Smooth muscle cell (in vitro differentiated cells): ENCODE results near the gene HOXC6. TPM values are rescaled to one million over a fixed set of nuclear protein-coding genes. Genes with fewer than 3 reads are reported as not detected.
A peak's percentile ranks its signal among the peaks of the same experiment; 100 is the strongest.

Source experiments
- DNase-seq: peaks from one replicate; lab custom pipeline; 2025; ENCODE audit not compliant: unreplicated experiment; lab: John Stamatoyannopoulos, UW
- H2AFZ ChIP-seq: fragments of 200-600 bp; sonication (generic); 2 replicates; pipeline ENCODE4 v1.6.0; 2016; ENCODE audit warnings: antibody characterized with exemption, low read depth, mild to moderate bottlenecking
- H3F3A ChIP-seq: fragments of 200-600 bp; sonication (generic); 2 replicates; pipeline ENCODE4 v1.6.0; 2017; ENCODE audit warnings: antibody characterized with exemption, low read depth
- H3K27ac ChIP-seq: fragments of 200-600 bp; sonication (generic); 2 replicates; pipeline ENCODE4 v1.5.1; 2016; ENCODE audit warnings: low read depth, mild to moderate bottlenecking
- H3K27me3 ChIP-seq: fragments of 200-600 bp; sonication (generic); 2 replicates; pipeline ENCODE4 v1.6.1; 2016; ENCODE audit warnings: low read depth, mild to moderate bottlenecking
- H3K36me3 ChIP-seq: fragments of 200-600 bp; sonication (generic); 2 replicates; pipeline ENCODE4 v1.5.1; 2016; ENCODE audit warnings: low read depth
- H3K4me1 ChIP-seq: fragments of 200-600 bp; sonication (generic); 2 replicates; pipeline ENCODE4 v1.5.1; 2016; ENCODE audit warnings: low read depth
- H3K4me2 ChIP-seq: fragments of 200-600 bp; sonication (generic); 2 replicates; pipeline ENCODE4 v1.6.0; 2016; ENCODE audit warnings: mild to moderate bottlenecking
- H3K4me3 ChIP-seq: fragments of 200-600 bp; sonication (generic); 2 replicates; pipeline ENCODE4 v1.5.1; 2016; ENCODE audit warnings: mild to moderate bottlenecking
- H3K79me2 ChIP-seq: fragments of 200-600 bp; sonication (generic); 2 replicates; pipeline ENCODE4 v1.6.0; 2016; ENCODE audit warnings: low read depth, mild to moderate bottlenecking
- H3K9ac ChIP-seq: fragments of 200-600 bp; sonication (generic); 2 replicates; pipeline ENCODE4 v1.6.0; 2016; ENCODE audit warnings: low read depth
- H3K9me3 ChIP-seq: fragments of 200-600 bp; sonication (generic); replicated peaks from 2 replicates; pipeline ENCODE4 v1.5.1; 2016; ENCODE audit warnings: low read depth
- H4K20me1 ChIP-seq: fragments of 200-600 bp; sonication (generic); 2 replicates; pipeline ENCODE4 v1.6.0; 2016; ENCODE audit warnings: low read depth
- WGBS: methylation state at CpG from one replicate; pipeline ENCODE4 v1.1.7; 2016; ENCODE audit warnings: low lambda C conversion rate; 5-methylcytosine and 5-hydroxymethylcytosine counted together
- polyA plus RNA-seq: library from polyadenylated mRNA; unstranded; fragments of >200 nt; fragmentation: Nextera tagmentation; extraction: Ambion mirVana; gene quantifications from 2 replicates; pipeline ENCODE4 v1.2.1, GENCODE V29; 2016
- total RNA-seq: library from RNA; depleted of rRNA; stranded (reverse); fragments of >200 nt; gene quantifications from 2 replicates; pipeline ENCODE4 v1.2.3, GENCODE V29; 2014
- TF ChIP-seq, protein P1 (sequence below): fragments of 200-600 bp; sonication (generic); IDR thresholded peaks from 2 replicates; pipeline ENCODE4 v1.5.1; 2017; ENCODE audit warnings: borderline replicate concordance, mild to moderate bottlenecking, antibody characterized with exemption; ENCODE audit not compliant: insufficient read depth, poor library complexity, severe bottlenecking

Gene HOXC6
- total and polyA plus RNA-seq, 2 experiments from 2014 or later = 3.1 to 12.3 TPM

DNA sequence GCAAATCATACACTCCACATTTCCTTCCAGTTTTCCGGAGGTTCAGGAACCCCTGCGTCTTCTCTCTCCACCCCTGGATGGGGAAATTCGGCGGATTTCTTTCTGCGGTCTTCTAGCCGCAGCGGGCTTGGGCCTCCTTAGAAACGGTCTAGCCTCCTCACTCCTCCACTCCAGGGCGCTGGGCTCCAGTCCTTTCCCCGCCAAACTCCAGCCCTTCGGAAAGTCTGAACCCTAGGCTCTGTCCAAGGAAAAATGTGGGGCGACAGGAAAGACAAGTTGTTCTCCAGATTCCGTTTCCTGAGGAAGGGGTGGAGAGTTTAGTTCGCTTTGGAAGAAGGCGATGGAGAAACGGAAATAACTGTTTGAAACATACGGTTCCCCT lies 44.7 kb upstream of the HOXC6 start:
- no peak overlapping the region for H3K9ac ChIP-seq
- H4K20me1 ChIP-seq = no peaks in the 10 kb centered on the region
- H3K4me2 ChIP-seq = no peak overlapping the region
- no peaks in the 10 kb centered on the region for H3K79me2 ChIP-seq
- H3F3A ChIP-seq = no peaks in the 10 kb centered on the region
- no peak overlapping the region for H3K4me3 ChIP-seq
- no peaks in the 10 kb centered on the region for H3K4me1 ChIP-seq
- no peaks in the 10 kb centered on the region for H3K36me3 ChIP-seq
- 20% methylated on average over 17 of the region's 17 CpGs for WGBS
- no peak overlapping the region for H3K27ac ChIP-seq
- H3K9me3 ChIP-seq = no peaks in the 10 kb centered on the region
- TF ChIP-seq, protein P1, sequence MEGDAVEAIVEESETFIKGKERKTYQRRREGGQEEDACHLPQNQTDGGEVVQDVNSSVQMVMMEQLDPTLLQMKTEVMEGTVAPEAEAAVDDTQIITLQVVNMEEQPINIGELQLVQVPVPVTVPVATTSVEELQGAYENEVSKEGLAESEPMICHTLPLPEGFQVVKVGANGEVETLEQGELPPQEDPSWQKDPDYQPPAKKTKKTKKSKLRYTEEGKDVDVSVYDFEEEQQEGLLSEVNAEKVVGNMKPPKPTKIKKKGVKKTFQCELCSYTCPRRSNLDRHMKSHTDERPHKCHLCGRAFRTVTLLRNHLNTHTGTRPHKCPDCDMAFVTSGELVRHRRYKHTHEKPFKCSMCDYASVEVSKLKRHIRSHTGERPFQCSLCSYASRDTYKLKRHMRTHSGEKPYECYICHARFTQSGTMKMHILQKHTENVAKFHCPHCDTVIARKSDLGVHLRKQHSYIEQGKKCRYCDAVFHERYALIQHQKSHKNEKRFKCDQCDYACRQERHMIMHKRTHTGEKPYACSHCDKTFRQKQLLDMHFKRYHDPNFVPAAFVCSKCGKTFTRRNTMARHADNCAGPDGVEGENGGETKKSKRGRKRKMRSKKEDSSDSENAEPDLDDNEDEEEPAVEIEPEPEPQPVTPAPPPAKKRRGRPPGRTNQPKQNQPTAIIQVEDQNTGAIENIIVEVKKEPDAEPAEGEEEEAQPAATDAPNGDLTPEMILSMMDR = no peak
- H2AFZ ChIP-seq = no peak overlapping the region
- no peak for DNase-seq
- H3K27me3 ChIP-seq = peaks cover 100% of the 10 kb centered on the region

DNA sequence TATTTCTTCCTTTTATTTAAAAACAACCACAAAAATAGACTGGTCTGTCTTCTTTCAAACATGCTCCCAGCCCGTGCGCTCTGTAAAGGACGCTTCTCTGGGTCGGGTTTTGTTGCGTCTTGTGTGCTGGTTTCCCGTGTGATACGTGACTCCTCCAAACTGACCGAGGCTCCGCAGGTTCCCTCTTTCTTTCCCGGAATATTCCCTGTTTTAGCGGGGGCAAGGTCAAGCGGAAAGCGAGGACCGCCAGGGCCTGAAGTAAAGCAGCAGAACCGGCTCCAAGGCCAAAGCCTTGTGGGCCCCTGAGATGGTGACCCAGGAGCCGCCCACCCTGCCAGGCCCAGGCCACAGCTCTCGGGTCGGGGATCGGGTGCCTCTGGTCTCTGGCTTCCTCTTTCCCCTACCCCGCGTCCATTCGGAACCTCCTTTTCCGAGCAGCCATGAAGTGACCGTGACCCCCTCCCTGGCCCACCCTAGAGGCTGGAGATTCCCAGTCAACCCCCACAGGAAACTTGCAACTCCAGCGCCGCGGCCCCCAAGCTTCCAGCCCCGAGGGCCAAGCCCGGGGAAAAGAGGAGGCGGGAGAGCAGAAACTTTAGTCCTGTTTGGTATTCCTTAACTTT lies 44.2 kb upstream of the HOXC6 start:
- no peak for DNase-seq
- no peaks in the 10 kb centered on the region for H3K36me3 ChIP-seq
- H3K27ac ChIP-seq = no peak overlapping the region
- H3F3A ChIP-seq = no peaks in the 10 kb centered on the region
- H3K9me3 ChIP-seq = no peaks in the 10 kb centered on the region
- H3K4me2 ChIP-seq = no peak overlapping the region
- H2AFZ ChIP-seq = no peak overlapping the region
- TF ChIP-seq, protein P1 = no peak
- no peak overlapping the region for H3K9ac ChIP-seq
- WGBS = 17% methylated on average over 29 of the region's 30 CpGs
- H3K79me2 ChIP-seq = no peaks in the 10 kb centered on the region
- peaks cover 100% of the 10 kb centered on the region for H3K27me3 ChIP-seq
- no peaks in the 10 kb centered on the region for H3K4me1 ChIP-seq
- no peak overlapping the region for H3K4me3 ChIP-seq
- no peaks in the 10 kb centered on the region for H4K20me1 ChIP-seq

DNA sequence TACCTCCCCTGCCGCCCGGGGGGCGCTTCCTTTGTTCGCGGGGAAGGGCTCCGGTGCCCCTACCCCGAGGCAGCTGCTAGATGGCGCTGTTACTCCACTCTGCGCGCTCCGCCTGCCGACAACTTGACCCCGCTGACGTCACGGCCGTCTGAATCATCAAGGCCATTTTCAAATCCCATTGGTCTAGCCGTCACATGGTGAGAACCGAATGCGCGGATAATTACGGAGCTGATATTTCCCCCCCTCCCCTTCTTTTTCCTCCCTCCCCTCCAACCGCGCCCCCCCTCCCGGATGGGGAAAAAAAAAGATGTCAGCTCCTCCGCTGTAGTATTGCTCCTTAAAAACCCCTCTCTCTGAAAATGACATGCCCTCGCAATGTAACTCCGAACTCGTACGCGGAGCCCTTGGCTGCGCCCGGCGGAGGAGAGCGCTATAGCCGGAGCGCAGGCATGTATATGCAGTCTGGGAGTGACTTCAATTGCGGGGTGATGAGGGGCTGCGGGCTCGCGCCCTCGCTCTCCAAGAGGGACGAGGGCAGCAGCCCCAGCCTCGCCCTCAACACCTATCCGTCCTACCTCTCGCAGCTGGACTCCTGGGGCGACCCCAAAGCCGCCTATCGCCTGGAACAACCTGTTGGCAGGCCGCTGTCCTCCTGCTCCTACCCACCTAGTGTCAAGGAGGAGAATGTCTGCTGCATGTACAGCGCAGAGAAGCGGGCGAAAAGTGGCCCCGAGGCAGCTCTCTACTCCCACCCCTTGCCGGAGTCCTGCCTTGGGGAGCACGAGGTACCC lies 43.1 kb upstream of the HOXC6 start, which contains the start of gene HOXC10:
Gene HOXC10 (plus strand): TSS at position 246 of the 791 bp plus-strand sequence. CDS start 114 bp downstream, at position 360.
- no peaks in the 10 kb centered on the region for H3K36me3 ChIP-seq
- H2AFZ ChIP-seq = no peak within 1 kb of the TSS
- no peaks in the 10 kb centered on the region for H4K20me1 ChIP-seq
- DNase-seq = peak; percentile 23
- H3K27me3 ChIP-seq = peaks cover 100% of the 10 kb centered on the region
- no peak within 1 kb of the TSS for H3K27ac ChIP-seq
- peak within 1 kb of the TSS; percentile 28 for H3K4me3 ChIP-seq
- 11% methylated on average over 52 of the region's 55 CpGs for WGBS
- H3K9ac ChIP-seq = no peak within 1 kb of the TSS
- H3K79me2 ChIP-seq = no peaks in the 10 kb centered on the region
- H3K4me1 ChIP-seq = no peaks in the 10 kb centered on the region
- no peaks in the 10 kb centered on the region for H3K9me3 ChIP-seq
- TF ChIP-seq, protein P1 = peak; percentile 63
- H3F3A ChIP-seq = no peaks in the 10 kb centered on the region
- H3K4me2 ChIP-seq = peak within 1 kb of the TSS; percentile 80
